ENCODE results near the gene ADAMTS17. TPM values are rescaled to one million over a fixed set of nuclear protein-coding genes. Genes with fewer than 3 reads are reported as not detected.

ADAMTS17 gene
- total and polyA plus RNA-seq, 4 experiments from 2014 or later, result 2.1 to 6.2 (median 4.8) TPM

DNA sequence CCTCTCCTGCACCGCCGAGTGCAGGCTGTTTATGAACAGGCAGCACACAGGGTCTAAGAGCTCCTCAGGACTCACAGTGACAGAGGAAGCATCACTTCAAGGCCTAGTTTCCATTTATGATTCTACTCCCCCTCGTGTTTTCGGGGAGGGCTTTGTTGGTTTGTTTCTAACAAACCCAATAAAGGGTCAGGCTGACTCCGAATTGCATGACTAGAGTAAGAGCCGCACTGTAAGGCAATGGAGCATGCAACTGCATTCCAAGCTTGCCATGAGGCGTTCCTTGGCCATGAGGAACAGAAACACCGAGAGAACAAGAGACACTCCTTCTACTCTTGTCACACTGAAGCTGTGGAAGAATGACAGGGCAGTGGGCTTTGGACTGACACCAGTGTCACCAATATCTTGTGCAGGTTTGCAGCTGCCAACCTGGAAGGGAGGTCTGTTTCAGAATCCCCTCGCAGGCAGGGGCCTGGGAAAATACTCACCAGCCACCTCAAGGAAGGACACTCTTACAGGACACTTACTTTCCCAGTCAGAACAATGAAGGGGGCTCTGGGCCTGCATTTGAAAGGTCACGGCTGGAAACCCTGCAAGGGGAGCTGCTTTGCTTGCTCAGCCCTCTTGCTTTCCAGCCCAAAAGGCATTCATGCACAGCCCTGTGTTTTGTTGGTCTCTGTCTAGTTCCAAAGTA lies 96.8 kb downstream of the ADAMTS17 start:
- no peaks in the 10 kb centered on the region for H3K4me1 Mint-ChIP-seq
- no peak overlapping the region for H3K4me3 Mint-ChIP-seq
- ChIA-PET POLR2A (ENCODE audit: partially characterized antibody) (no interaction called here), CTCF (ENCODE audit: partially characterized antibody) (no interaction called here)
- H3K4me3 ChIP-seq (ENCODE audit: low read length in 2 of 2), result no peak overlapping the region
- H3K27ac ChIP-seq (ENCODE audit: low read depth, low read length), result no peak overlapping the region
- no peak for DNase-seq
- H3K27me3 ChIP-seq (ENCODE audit: insufficient read depth, low read length), result no peaks in the 10 kb centered on the region
- H3K27me3 Mint-ChIP-seq, result no peaks in the 10 kb centered on the region
- H3K4me1 ChIP-seq (ENCODE audit: insufficient read depth, low read length), result no peaks in the 10 kb centered on the region
- H3K9me3 ChIP-seq (ENCODE audit: control insufficient read depth in 1 of 2, low read length in 2 of 2), result no peaks in the 10 kb centered on the region
- peaks cover 0 to 2% (median 0%) of the 10 kb centered on the region in 8 donors for H3K9me3 Mint-ChIP-seq
- intact Hi-C loops (cut with micrococcal nuclease), result no loop called here
- H3K27ac Mint-ChIP-seq, result no peak overlapping the region
- no peaks in the 10 kb centered on the region for H3K36me3 ChIP-seq (ENCODE audit: insufficient read depth, low read length)
- peaks cover 16 to 43% of the 10 kb centered on the region in 2 donors for H3K36me3 Mint-ChIP-seq

DNA sequence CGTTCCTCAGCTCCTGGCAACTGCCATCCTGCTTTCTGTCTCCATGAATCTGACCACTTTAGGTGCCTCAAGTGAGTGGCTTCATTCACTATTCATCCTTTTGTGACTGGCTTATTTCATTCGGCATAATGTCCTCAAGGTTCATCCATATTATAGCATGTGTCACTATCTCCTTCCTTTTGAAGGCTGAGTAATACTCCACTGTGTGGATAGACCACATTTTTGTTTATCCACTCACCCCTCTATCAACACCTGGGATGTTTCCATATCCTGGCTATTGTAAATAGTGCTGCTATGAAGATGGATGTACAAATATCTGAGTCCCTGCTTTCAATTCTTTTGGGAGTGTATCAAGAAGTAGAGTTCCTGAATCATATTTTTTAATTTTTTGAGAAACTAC lies 98.8 kb downstream of the ADAMTS17 start:
- ChIA-PET CTCF (ENCODE audit: partially characterized antibody) (no interaction called here), POLR2A (ENCODE audit: partially characterized antibody) (no interaction called here)
- Histone ChIP-seq H3K27ac (ENCODE audit: low read depth, low read length) (no peak overlapping the region), H3K36me3 (ENCODE audit: insufficient read depth, low read length) (no peaks in the 10 kb centered on the region), H3K9me3 (ENCODE audit: control insufficient read depth in 1 of 2, low read length in 2 of 2) (no peaks in the 10 kb centered on the region), H3K27me3 (ENCODE audit: insufficient read depth, low read length) (no peaks in the 10 kb centered on the region), H3K4me1 (ENCODE audit: insufficient read depth, low read length) (no peaks in the 10 kb centered on the region), H3K4me3 (ENCODE audit: low read length in 2 of 2) (no peak overlapping the region)
- Mint-ChIP-seq H3K27me3 (no peaks in the 10 kb centered on the region), H3K36me3 (peaks cover 16 to 43% of the 10 kb centered on the region in 2 donors), H3K4me3 (no peak overlapping the region), H3K27ac (no peak overlapping the region), H3K4me1 (no peaks in the 10 kb centered on the region), H3K9me3 (peaks cover 0 to 2% (median 0%) of the 10 kb centered on the region in 8 donors)
- DNase-seq, result no peak
- intact Hi-C loops (cut with micrococcal nuclease), result no loop called here

DNA sequence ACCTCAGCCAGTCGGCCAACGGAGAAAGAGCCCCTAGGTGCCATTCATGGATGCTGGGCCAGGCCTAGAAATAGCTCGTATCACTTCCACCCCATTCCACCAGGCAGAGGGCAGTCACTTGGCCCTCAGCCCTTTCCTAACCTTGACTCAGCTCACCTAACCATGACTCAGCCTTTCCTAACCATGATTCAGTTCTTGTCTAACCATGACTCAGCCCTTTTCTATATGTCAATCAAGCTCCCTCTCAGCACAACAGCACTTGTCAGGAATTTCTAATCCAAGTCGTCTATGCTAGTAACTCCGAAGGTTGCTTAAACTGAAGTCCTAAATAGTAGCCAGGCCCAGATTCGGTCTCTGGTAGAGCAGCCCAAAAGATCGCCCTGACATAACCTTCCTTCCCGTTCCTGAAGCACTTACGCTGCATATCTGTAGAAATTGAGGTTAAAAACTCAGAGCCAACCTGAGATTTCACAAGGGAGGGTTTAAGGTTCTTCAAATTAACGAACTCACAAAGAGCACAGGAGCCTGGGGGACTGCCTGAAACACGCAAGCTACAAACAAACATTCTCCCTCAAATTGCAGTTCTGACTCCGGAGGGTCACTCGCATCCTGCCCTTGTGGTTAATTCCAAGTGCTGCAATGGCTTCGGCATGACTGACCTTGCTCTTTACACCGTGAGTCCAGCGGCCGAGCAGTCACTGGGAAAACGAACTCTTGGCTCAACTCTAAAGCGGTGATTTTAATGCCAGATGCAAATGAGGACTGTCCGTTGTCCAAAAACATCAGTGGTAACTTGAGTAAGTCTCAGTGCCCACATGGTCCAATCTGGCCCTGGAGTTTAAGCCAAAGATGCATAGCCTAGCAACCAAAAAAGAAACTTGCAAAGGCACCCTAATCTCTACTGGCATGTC lies 99.9 kb downstream of the ADAMTS17 start:
- Mint-ChIP-seq H3K36me3 (peaks cover 16 to 38% of the 10 kb centered on the region in 2 donors), H3K4me3 (no peak overlapping the region), H3K27me3 (no peaks in the 10 kb centered on the region), H3K27ac (no peak overlapping the region), H3K4me1 (no peaks in the 10 kb centered on the region), H3K9me3 (peaks cover 0 to 2% (median 0%) of the 10 kb centered on the region in 8 donors)
- intact Hi-C loops (cut with micrococcal nuclease), result no loop called here
- ChIA-PET CTCF (ENCODE audit: partially characterized antibody) (no interaction called here), POLR2A (ENCODE audit: partially characterized antibody) (no interaction called here)
- Histone ChIP-seq H3K9me3 (ENCODE audit: control insufficient read depth in 1 of 2, low read length in 2 of 2) (no peaks in the 10 kb centered on the region), H3K27me3 (ENCODE audit: insufficient read depth, low read length) (no peaks in the 10 kb centered on the region), H3K27ac (ENCODE audit: low read depth, low read length) (no peak overlapping the region), H3K4me1 (ENCODE audit: insufficient read depth, low read length) (no peaks in the 10 kb centered on the region), H3K36me3 (ENCODE audit: insufficient read depth, low read length) (no peaks in the 10 kb centered on the region), H3K4me3 (ENCODE audit: low read length in 2 of 2) (no peak overlapping the region)
- no peak for DNase-seq

DNA sequence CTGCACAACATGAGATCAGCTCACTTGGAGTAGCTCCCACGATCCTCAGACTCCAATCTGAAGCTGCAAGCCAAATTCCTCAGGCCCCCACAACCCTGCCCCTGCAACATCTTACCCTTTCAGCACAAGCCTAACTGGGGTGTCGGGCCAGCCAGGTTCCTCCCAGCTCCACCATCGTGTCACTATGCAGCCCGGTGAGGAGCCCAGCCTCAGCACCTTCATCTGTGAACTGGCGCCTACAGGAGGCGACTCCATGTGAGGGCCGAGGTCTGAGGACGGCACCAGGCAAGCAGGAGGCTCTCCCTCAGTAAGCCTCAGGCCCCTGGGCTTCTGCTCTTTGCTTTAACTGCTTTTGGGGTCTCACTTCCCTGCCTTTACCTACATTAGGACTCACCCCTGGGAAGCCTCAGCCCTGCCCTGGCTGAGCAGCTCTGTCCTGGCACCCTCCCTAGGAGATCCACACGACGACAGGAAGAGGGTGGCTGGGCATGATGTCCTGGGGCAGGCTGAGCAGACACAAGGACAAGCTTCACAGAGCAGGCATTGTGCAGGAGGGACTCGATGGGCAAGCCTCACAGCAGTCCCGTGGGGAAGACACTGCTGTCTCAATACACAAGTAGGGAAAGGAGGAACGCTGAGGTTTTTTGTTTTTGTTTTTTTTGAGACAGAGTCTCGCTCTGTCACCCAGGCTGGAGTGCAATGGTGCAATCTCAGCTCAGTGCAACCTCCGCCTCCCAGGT lies 104.6 kb downstream of the ADAMTS17 start:
- Histone ChIP-seq H3K27me3 (ENCODE audit: insufficient read depth, low read length) (no peaks in the 10 kb centered on the region), H3K27ac (ENCODE audit: low read depth, low read length) (no peak overlapping the region), H3K4me3 (ENCODE audit: low read length in 2 of 2) (no peak overlapping the region), H3K9me3 (ENCODE audit: control insufficient read depth in 1 of 2, low read length in 2 of 2) (no peaks in the 10 kb centered on the region), H3K36me3 (ENCODE audit: insufficient read depth, low read length) (no peaks in the 10 kb centered on the region), H3K4me1 (ENCODE audit: insufficient read depth, low read length) (no peaks in the 10 kb centered on the region)
- H3K9me3 Mint-ChIP-seq, result no peaks in the 10 kb centered on the region
- H3K27me3 Mint-ChIP-seq, result no peaks in the 10 kb centered on the region
- no peaks in the 10 kb centered on the region for H3K4me1 Mint-ChIP-seq
- ChIA-PET POLR2A (ENCODE audit: partially characterized antibody) (no interaction called here), CTCF (ENCODE audit: partially characterized antibody) (no interaction called here)
- H3K36me3 Mint-ChIP-seq, result peaks cover 3 to 22% of the 10 kb centered on the region in 2 donors
- intact Hi-C loops (cut with micrococcal nuclease), result no loop called here
- DNase-seq, result no peak
- no peak overlapping the region for H3K4me3 Mint-ChIP-seq
- H3K27ac Mint-ChIP-seq, result peak overlapping the region in 2 of 7 donors; percentile 6 to 20

DNA sequence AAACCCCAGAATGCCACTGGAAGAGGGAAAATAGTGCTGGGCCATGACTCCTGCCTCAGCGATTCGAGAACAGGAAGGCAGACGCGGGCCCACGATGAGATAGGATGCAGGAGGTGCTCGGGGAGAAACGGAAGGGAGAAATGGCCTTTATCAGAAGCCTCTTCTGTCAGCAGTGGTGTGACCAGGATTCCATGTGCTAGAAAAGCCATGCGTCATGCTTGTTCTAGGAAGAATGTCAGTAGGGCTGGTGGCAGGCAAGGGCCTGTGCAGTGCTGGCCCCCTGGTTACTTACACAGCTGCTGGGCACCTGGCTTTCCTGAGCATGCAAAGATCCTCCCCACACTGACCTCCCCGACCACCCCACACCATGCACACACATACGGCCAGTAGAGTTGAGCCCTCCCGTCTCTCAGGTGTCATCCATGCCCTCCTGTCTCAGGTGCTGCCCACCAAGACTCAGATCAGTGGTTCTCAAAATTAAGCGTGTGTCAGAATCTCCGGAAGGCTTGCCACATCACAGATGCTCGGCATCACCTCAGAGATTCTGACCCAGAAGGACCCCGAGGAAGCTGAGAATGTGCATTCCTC lies 106.7 kb downstream of the ADAMTS17 start:
- Histone ChIP-seq H3K27ac (ENCODE audit: low read depth, low read length) (no peak overlapping the region), H3K4me3 (ENCODE audit: low read length in 2 of 2) (no peak overlapping the region), H3K9me3 (ENCODE audit: control insufficient read depth in 1 of 2, low read length in 2 of 2) (no peaks in the 10 kb centered on the region), H3K36me3 (ENCODE audit: insufficient read depth, low read length) (no peaks in the 10 kb centered on the region), H3K27me3 (ENCODE audit: insufficient read depth, low read length) (no peaks in the 10 kb centered on the region), H3K4me1 (ENCODE audit: insufficient read depth, low read length) (peaks cover 6% of the 10 kb centered on the region)
- H3K9me3 Mint-ChIP-seq, result no peaks in the 10 kb centered on the region
- H3K27me3 Mint-ChIP-seq, result no peaks in the 10 kb centered on the region
- ChIA-PET POLR2A (ENCODE audit: partially characterized antibody) (no interaction called here), CTCF (ENCODE audit: partially characterized antibody) (no interaction called here)
- H3K4me3 Mint-ChIP-seq, result no peak overlapping the region
- no peak for DNase-seq
- intact Hi-C loops (cut with micrococcal nuclease), result no loop called here
- peaks cover 4 to 13% (median 7%) of the 10 kb centered on the region in 4 donors for H3K4me1 Mint-ChIP-seq
- H3K27ac Mint-ChIP-seq, result peak overlapping the region in 2 of 7 donors; percentile 4 to 51
- peaks cover 2 to 10% of the 10 kb centered on the region in 2 donors for H3K36me3 Mint-ChIP-seq

DNA sequence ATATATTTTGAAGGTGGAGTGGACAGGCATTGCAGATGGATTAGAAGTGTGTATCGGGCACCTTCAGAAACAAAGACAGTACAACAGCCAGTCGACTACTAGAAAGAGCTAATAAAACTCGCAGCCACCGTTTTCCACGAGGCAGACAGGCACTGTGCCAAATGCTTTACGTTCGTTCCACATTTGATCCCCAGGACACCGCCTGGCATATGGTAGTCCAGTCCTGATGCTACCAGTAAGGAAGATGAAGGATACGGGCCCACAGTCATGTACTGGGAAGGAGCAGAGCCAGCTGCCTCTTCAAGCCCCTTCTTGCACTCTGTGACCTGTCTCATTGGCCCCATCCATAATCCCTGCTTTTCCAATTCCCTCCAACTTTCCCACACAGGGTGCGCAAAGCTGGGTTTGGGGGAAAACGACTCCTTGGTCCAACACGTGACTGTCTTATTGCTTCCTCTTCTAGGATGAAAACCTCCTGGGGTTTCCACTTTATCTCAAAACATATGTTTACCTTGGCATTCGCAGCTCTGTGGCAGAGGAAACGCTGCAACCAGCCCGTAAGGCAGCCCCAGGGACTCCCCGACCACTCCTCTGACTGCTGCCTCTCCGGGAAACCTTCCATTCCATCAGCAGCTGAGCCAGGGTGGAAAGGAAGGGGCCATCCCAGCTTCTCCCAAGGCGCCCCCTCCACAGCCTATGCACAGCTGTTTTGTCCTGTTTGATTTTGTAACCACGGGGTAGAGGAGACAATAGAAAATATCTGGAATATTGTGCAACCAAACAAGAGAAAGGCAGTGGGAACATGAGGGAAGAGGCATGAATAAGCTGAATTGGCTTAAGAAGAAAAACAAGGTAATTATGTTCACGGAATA lies 107.4 kb downstream of the ADAMTS17 start:
- Mint-ChIP-seq H3K4me3 (no peak overlapping the region), H3K36me3 (peaks cover 2 to 10% of the 10 kb centered on the region in 2 donors), H3K27ac (peak overlapping the region in 2 of 7 donors; percentile 4 to 51), H3K27me3 (no peaks in the 10 kb centered on the region), H3K4me1 (peaks cover 11 to 20% (median 13%) of the 10 kb centered on the region in 4 donors), H3K9me3 (no peaks in the 10 kb centered on the region)
- no peaks in the 10 kb centered on the region for H3K9me3 ChIP-seq (ENCODE audit: control insufficient read depth in 1 of 2, low read length in 2 of 2)
- H3K27ac ChIP-seq (ENCODE audit: low read depth, low read length), result no peak overlapping the region
- CTCF ChIA-PET (ENCODE audit: partially characterized antibody), result no interaction called here
- DNase-seq, result no peak
- peaks cover 14% of the 10 kb centered on the region for H3K4me1 ChIP-seq (ENCODE audit: insufficient read depth, low read length)
- H3K27me3 ChIP-seq (ENCODE audit: insufficient read depth, low read length), result no peaks in the 10 kb centered on the region
- intact Hi-C loops (cut with micrococcal nuclease), result no loop called here
- H3K36me3 ChIP-seq (ENCODE audit: insufficient read depth, low read length), result no peaks in the 10 kb centered on the region
- POLR2A ChIA-PET (ENCODE audit: partially characterized antibody), result no interaction called here
- no peak overlapping the region for H3K4me3 ChIP-seq (ENCODE audit: low read length in 2 of 2)

Data from CD4-positive, alpha-beta memory T cell (primary cell).